Fibroblast of mammary gland (primary cell): ENCODE results near the gene TMEM98.
A peak's percentile ranks its signal among the peaks of the same experiment; 100 is the strongest.
"Not testable (repeated sequence)": the region's sequence is repeated elsewhere in the genome, so short reads cannot be mapped to it uniquely, and the experiment has no call there.

Experiments used
- DNase-seq: peaks from one replicate; pipeline ENCODE4 v3.0.0-alpha.2; 2010; ENCODE audit warnings: low read depth
- H3K4me3 ChIP-seq: 2 replicates; pipeline ENCODE4 v1.5.1; 2011; ENCODE audit warnings: low read depth, mild to moderate bottlenecking, low read length, moderate library complexity; ENCODE audit not compliant: control insufficient read depth
- TF ChIP-seq, protein P1 (sequence below): conservative IDR thresholded peaks from 2 replicates; pipeline ENCODE4 v1.5.1; 2011; ENCODE audit warnings: low read depth, low read length, inconsistent platforms; ENCODE audit not compliant: control insufficient read depth, insufficient read depth

TMEM98 gene

DNA sequence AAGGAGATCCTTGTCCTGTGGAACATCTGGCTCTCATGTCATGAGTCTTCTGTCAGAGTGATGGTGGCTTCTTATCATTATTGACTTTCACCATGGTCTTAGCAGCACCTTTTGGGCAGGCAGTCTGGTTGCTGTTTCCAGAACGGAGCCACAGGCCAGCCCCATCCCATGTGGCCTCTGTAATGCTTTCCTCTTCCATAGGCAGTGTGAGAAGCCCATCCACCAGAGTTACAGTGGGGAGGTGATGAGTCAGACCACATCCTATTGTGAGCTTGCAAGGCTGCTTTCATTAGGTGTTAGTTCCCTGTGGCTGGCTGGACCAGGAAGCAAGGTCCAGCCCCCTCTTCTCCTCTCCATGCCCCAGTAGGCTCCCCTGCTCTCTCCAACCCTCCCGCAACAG, 32.9 kb downstream of the TMEM98 start:
- DNase-seq = peak; percentile 37
- TF ChIP-seq, protein P1, sequence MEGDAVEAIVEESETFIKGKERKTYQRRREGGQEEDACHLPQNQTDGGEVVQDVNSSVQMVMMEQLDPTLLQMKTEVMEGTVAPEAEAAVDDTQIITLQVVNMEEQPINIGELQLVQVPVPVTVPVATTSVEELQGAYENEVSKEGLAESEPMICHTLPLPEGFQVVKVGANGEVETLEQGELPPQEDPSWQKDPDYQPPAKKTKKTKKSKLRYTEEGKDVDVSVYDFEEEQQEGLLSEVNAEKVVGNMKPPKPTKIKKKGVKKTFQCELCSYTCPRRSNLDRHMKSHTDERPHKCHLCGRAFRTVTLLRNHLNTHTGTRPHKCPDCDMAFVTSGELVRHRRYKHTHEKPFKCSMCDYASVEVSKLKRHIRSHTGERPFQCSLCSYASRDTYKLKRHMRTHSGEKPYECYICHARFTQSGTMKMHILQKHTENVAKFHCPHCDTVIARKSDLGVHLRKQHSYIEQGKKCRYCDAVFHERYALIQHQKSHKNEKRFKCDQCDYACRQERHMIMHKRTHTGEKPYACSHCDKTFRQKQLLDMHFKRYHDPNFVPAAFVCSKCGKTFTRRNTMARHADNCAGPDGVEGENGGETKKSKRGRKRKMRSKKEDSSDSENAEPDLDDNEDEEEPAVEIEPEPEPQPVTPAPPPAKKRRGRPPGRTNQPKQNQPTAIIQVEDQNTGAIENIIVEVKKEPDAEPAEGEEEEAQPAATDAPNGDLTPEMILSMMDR = no peak
- no peak overlapping the region for H3K4me3 ChIP-seq

DNA sequence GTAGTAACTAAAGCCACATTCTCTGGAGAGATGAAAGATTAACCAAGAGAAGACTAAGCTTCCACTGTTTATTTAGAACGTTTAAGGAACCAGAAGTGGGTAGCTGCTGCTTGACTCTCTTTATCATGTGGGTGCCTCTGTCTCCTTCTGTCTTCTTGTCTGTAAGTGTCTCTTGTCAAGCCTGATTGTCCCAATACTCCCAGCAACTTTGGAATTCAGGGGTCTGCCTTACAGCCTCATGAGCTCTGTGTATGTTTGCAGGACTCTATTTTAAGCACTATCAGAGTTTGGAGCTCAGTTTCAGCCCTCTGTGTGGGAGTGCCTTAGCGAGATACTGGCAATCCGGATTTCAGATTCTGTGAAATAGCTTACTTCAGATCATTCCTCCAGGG, 34.4 kb downstream of the TMEM98 start:
- TF ChIP-seq, protein P1 = no peak
- DNase-seq = no peak
- H3K4me3 ChIP-seq = no peak overlapping the region

DNA sequence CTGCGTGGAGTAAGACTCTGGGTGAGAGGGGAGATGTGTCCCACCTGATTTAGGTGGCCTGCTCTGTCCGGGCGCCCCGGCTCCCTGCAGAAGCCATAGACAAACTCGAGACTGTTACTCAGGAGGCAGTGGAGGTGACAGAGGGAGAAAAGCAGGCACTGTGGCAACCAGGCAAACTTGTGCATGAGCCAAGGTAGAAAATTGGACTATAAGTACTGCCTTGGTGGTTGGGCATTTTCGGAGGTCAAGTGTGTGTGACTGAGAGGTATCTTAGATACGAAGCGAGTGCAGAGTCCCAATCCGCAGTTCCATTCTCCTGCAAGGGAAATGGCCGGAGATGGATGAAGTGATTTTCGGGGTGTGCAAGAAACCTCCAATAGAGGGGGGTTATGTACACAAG, 36.6 kb downstream of the TMEM98 start:
- no peak for DNase-seq
- no peak overlapping the region for H3K4me3 ChIP-seq
- TF ChIP-seq, protein P1 = no peak

DNA sequence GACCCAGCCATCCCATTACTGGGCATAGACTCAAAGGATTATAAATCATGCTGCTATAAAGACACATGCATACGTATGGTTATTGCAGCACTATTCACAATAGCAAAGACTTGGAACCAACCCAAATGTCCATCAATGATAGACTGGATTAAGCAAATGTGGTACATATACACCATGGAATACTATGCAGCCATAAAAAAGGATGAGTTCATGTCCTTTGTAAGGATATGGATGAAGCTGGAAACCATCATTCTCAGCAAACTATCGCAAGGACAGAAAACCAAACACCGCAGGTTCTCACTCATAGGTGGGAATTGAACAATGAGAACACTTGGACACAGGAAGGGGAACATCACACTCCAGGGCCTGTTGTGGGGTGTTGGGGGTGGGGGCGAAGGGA, 41.3 kb downstream of the TMEM98 start:
- H3K4me3 ChIP-seq, DNase-seq: not testable (repeated sequence)

- no peak overlapping the region for H3K4me3 ChIP-seq
- TF ChIP-seq, protein P1 = no peak
- DNase-seq = peak; percentile 89
Observed at GRCh38 chr17:32970281-32970680, 42.3 kb downstream of the TMEM98 start.

DNA sequence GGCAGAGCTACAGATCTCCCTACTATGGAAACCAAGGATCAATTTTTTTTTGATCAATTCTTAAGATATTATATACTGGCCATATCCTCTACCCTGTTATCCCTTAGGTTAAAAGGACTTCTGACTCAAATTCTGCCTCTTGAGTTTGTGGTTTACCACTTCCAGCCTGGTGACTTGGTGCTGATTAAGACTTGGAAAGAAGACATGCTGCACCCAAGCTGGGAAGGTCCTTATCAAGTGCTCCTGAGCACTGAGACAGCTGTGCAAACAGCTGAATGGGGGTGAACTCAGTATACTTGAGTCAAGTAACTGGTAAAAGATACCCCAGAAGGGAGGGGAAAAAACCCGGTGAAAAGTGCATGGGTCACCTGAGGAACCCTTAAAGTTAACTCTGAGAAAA, 43.2 kb downstream of the TMEM98 start:
- TF ChIP-seq, protein P1 = no peak
- no peak overlapping the region for H3K4me3 ChIP-seq
- peak; percentile 74 for DNase-seq

DNA sequence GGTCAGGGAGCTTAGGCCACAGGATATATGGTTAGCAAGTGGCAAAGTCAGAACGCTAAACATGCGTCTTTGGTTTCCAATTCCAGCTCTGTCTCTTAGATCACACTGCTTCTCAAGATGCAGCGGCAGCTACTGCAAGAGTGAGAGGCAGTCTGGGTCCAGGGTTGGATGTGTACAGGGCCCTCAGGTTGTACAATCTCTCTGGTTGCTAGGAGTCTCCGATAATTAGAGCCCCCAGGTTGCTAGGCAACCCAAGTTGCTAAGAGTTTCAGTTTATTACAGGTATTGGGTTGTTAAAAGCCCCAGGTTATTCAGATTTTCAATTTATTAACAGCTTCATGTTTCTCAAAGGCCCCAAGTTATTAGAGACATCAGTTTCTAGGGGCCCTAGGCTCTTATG, 48.2 kb downstream of the TMEM98 start:
- no peak overlapping the region for H3K4me3 ChIP-seq
- no peak for DNase-seq
- TF ChIP-seq, protein P1 = no peak
